BLaER1 treated with 17β-estradiol and CSF1 and Interleukin-3, amounts not matched to agents 10 nM and 100 nM (cell line): ENCODE measurements around the gene ITCH.
A peak's percentile ranks its signal among the peaks of the same experiment; 100 is the strongest.
"Not testable (repeated sequence)": the region's sequence is repeated elsewhere in the genome, so short reads cannot be mapped to it uniquely, and the experiment has no call there.

Experiments
- H3K27ac ChIP-seq, 11 experiments: shearing (Covaris generic); formaldehyde crosslinking; 2 replicates each; pipeline ENCODE4 v1.8.1; 2022
- H3K27me3 ChIP-seq, 11 experiments: shearing (Covaris generic); formaldehyde crosslinking; 2 replicates each; pipeline ENCODE4 v1.8.1; 2022
- H3K36me3 ChIP-seq, 11 experiments: shearing (Covaris generic); formaldehyde crosslinking; 2 replicates each; pipeline ENCODE4 v1.8.1; 2022
- H3K4me1 ChIP-seq, 10 experiments: shearing (Covaris generic); formaldehyde crosslinking; 2 replicates each; pipeline ENCODE4 v1.8.1; 2022
- H3K4me2 ChIP-seq, 11 experiments: shearing (Covaris generic); formaldehyde crosslinking; 2 replicates each; pipeline ENCODE4 v1.8.1; 2022
- H3K4me3 ChIP-seq, 10 experiments: shearing (Covaris generic); formaldehyde crosslinking; 2 replicates each; pipeline ENCODE4 v1.8.1; 2022
- H3K9ac ChIP-seq, 11 experiments: shearing (Covaris generic); formaldehyde crosslinking; 2 replicates each; pipeline ENCODE4 v1.8.1; 2022
- H3K9me3 ChIP-seq, 11 experiments: shearing (Covaris generic); formaldehyde crosslinking; replicated peaks in 1 of 11; 2 replicates each; pipeline ENCODE4 v1.8.1; 2022
- H4K20me1 ChIP-seq, 11 experiments: shearing (Covaris generic); formaldehyde crosslinking; 2 replicates each; pipeline ENCODE4 v1.8.1; 2022
- Cebpa-rat ChIP-seq, 11 experiments: shearing (Covaris generic); IDR thresholded peaks; 2 replicates each; pipeline ENCODE4 v1.8.1; 2022

ITCH gene

GRCh38 chr20:34337982-34338726, 24.9 kb upstream of the ITCH start:
- peak overlapping the region; percentile 42 to 72 (median 58) for H3K4me3 ChIP-seq
- peak overlapping the region; percentile 78 to 89 (median 80) for H3K4me2 ChIP-seq
- no peak for TF ChIP-seq Cebpa-rat (IDR thresholded peaks at IDR 0.05)
- H4K20me1 ChIP-seq = no peaks in the 10 kb centered on the region
- peaks cover 21 to 60% (median 35%) of the 10 kb centered on the region in 10 experiments; a peak in 19 of 20 replicates for H3K4me1 ChIP-seq
- no peaks in the 10 kb centered on the region for H3K27me3 ChIP-seq
- peak overlapping the region; percentile 43 to 91 (median 82); a peak in 21 of 22 replicates for H3K27ac ChIP-seq
- H3K36me3 ChIP-seq = no peaks in the 10 kb centered on the region
- peak overlapping the region; percentile 41 to 79 (median 72); a peak in 21 of 22 replicates for H3K9ac ChIP-seq
- no peaks in the 10 kb centered on the region for H3K9me3 ChIP-seq

- H3K4me2 ChIP-seq = peak overlapping the region in 6 of 11 experiments; percentile 7 to 89 (median 64); a peak in 6 of 22 replicates
- H3K9me3 ChIP-seq, H3K27me3 ChIP-seq, H3K9ac ChIP-seq, H4K20me1 ChIP-seq, H3K36me3 ChIP-seq, H3K4me3 ChIP-seq: not testable (repeated sequence)
- H3K27ac ChIP-seq = 0 out of 22 replicates have a peak overlapping the region, but pooled peaks of 1 of the 11 experiments have one; percentile 17
- H3K4me1 ChIP-seq = peaks cover 17 to 54% (median 38%) of the 10 kb centered on the region in 10 experiments; a peak in 19 of 20 replicates
These were observed 22.3 kb upstream of the ITCH start for GRCh38 chr20:34340726-34341125.

- H3K27me3 ChIP-seq, H3K9me3 ChIP-seq, H3K27ac ChIP-seq, H4K20me1 ChIP-seq, H3K36me3 ChIP-seq, H3K4me3 ChIP-seq, H3K9ac ChIP-seq: not testable (repeated sequence)
- Histone ChIP-seq H3K4me1 (peaks cover 17 to 54% (median 38%) of the 10 kb centered on the region in 10 experiments; a peak in 19 of 20 replicates), H3K4me2 (0 out of 22 replicates have a peak overlapping the region, but pooled peaks of 1 of the 11 experiments have one; percentile 89)
These were observed 21.9 kb upstream of the ITCH start for GRCh38 chr20:34341199-34341598.

- Histone ChIP-seq H3K9me3 (no peaks in the 10 kb centered on the region), H3K9ac (no peak overlapping the region), H3K36me3 (no peaks in the 10 kb centered on the region), H3K4me3 (no peak overlapping the region), H3K27ac (no peak overlapping the region), H3K4me1 (peaks cover 10 to 31% (median 23%) of the 10 kb centered on the region in 10 experiments; a peak in 18 of 20 replicates), H4K20me1 (no peaks in the 10 kb centered on the region), H3K4me2 (no peak overlapping the region), H3K27me3 (no peaks in the 10 kb centered on the region)
- no peak for TF ChIP-seq Cebpa-rat (IDR thresholded peaks at IDR 0.05)
These were observed 19.4 kb upstream of the ITCH start for GRCh38 chr20:34343458-34344211.

GRCh38 chr20:34344238-34344637, 18.8 kb upstream of the ITCH start:
- Histone ChIP-seq H3K27ac (no peak overlapping the region), H3K36me3 (no peaks in the 10 kb centered on the region), H4K20me1 (no peaks in the 10 kb centered on the region), H3K4me1 (peaks cover 7 to 25% (median 18%) of the 10 kb centered on the region in 10 experiments; a peak in 17 of 20 replicates), H3K27me3 (no peaks in the 10 kb centered on the region), H3K4me3 (no peak overlapping the region), H3K9ac (no peak overlapping the region), H3K9me3 (no peaks in the 10 kb centered on the region), H3K4me2 (peak overlapping the region in 1 of 11 experiments; percentile 22; a peak in 1 of 22 replicates)
- no peak for TF ChIP-seq Cebpa-rat (IDR thresholded peaks at IDR 0.05)

- Histone ChIP-seq H4K20me1 (no peaks in the 10 kb centered on the region), H3K9ac (no peak overlapping the region), H3K36me3 (no peaks in the 10 kb centered on the region), H3K4me1 (peaks cover 0 to 13% (median 6%) of the 10 kb centered on the region in 10 experiments; a peak in 13 of 20 replicates), H3K27me3 (no peaks in the 10 kb centered on the region), H3K27ac (no peak overlapping the region), H3K4me2 (no peak overlapping the region), H3K9me3 (no peaks in the 10 kb centered on the region), H3K4me3 (no peak overlapping the region)
- no peak for TF ChIP-seq Cebpa-rat (IDR thresholded peaks at IDR 0.05)
These were observed 17.7 kb upstream of the ITCH start for GRCh38 chr20:34345402-34345736.

GRCh38 chr20:34345839-34346532, 17.1 kb upstream of the ITCH start:
- H3K27ac ChIP-seq, H3K4me3 ChIP-seq, H3K27me3 ChIP-seq, H3K9ac ChIP-seq, H3K9me3 ChIP-seq, H3K4me2 ChIP-seq, H4K20me1 ChIP-seq, H3K36me3 ChIP-seq: not testable (repeated sequence)
- H3K4me1 ChIP-seq = peaks cover 0 to 11% (median 2%) of the 10 kb centered on the region in 10 experiments; a peak in 7 of 20 replicates

GRCh38 chr20:34346533-34346865, 16.6 kb upstream of the ITCH start:
- not testable (repeated sequence) for H3K4me3 ChIP-seq, H3K4me2 ChIP-seq, H3K36me3 ChIP-seq, H3K9me3 ChIP-seq, H3K27me3 ChIP-seq, H3K9ac ChIP-seq, H3K27ac ChIP-seq, H4K20me1 ChIP-seq
- peaks cover 0 to 11% (median 0%) of the 10 kb centered on the region in 10 experiments; a peak in 4 of 20 replicates for H3K4me1 ChIP-seq
- peak in 6 of 11 experiments; percentile 12 to 53 (median 27); a peak in 3 of 22 replicates for TF ChIP-seq Cebpa-rat (IDR thresholded peaks at IDR 0.05)

- H3K4me3 ChIP-seq = no peak overlapping the region
- no peaks in the 10 kb centered on the region for H3K27me3 ChIP-seq
- H3K9ac ChIP-seq = no peak overlapping the region
- H3K27ac ChIP-seq = no peak overlapping the region
- no peaks in the 10 kb centered on the region for H3K9me3 ChIP-seq
- H3K4me1 ChIP-seq = peaks cover 0 to 11% (median 1%) of the 10 kb centered on the region in 10 experiments; a peak in 6 of 20 replicates
- no peak overlapping the region for H3K4me2 ChIP-seq
- TF ChIP-seq Cebpa-rat (IDR thresholded peaks at IDR 0.05) = no peak
- H3K36me3 ChIP-seq = no peaks in the 10 kb centered on the region
- H4K20me1 ChIP-seq = no peaks in the 10 kb centered on the region
These were observed 15.5 kb upstream of the ITCH start for GRCh38 chr20:34347571-34347970.
